GM21381 (cell line): ENCODE data around the gene HCAR1.
"Not testable (repeated sequence)": the region's sequence is repeated elsewhere in the genome, so short reads cannot be mapped to it uniquely, and the experiment has no call there.

Experiments used
- ATAC-seq: cut with Tn5 transposase; IDR thresholded peaks from one replicate; pipeline ENCODE4 v1.9.1; 2021; ENCODE audit warnings: mild to moderate bottlenecking, moderate library complexity; ENCODE audit not compliant: unreplicated experiment

Gene HCAR1

GRCh38 chr12:122722387-122722786 is 8.3 kb downstream of the HCAR1 start:
- no peak for ATAC-seq

- no peak for ATAC-seq
These were observed 9.5 kb downstream of the HCAR1 start for GRCh38 chr12:122721057-122721545.

- not testable (repeated sequence) for ATAC-seq
These were observed 14.0 kb downstream of the HCAR1 start, which contains the start of gene HCAR3 for GRCh38 chr12:122716658-122717057. TSS of gene HCAR3 (minus strand) at chr12:122716811. CDS start at chr12:122716737, 74 bp downstream.

GRCh38 chr12:122715211-122715610 is 15.4 kb downstream of the HCAR1 start:
- ATAC-seq: not testable (repeated sequence)

GRCh38 chr12:122713491-122714188 is 17.0 kb downstream of the HCAR1 start:
- ATAC-seq: not testable (repeated sequence)

- ATAC-seq: not testable (repeated sequence)
These were observed 19.4 kb downstream of the HCAR1 start for GRCh38 chr12:122711266-122711665.

GRCh38 chr12:122710341-122710740 is 20.3 kb downstream of the HCAR1 start:
- ATAC-seq: not testable (repeated sequence)

GRCh38 chr12:122709287-122709686 is 21.4 kb downstream of the HCAR1 start:
- ATAC-seq: not testable (repeated sequence)

GRCh38 chr12:122703841-122704240 is 26.8 kb downstream of the HCAR1 start:
- ATAC-seq: not testable (repeated sequence)

- not testable (repeated sequence) for ATAC-seq
These were observed 27.6 kb downstream of the HCAR1 start, which contains the start of gene HCAR2 for GRCh38 chr12:122702890-122703611. TSS of gene HCAR2 (minus strand) at chr12:122703357. CDS start at chr12:122703283, 74 bp downstream.

- not testable (repeated sequence) for ATAC-seq
These were observed 29.2 kb downstream of the HCAR1 start for GRCh38 chr12:122701481-122701880.

- ATAC-seq: not testable (repeated sequence)
These were observed 30.5 kb downstream of the HCAR1 start for GRCh38 chr12:122700038-122700710.

GRCh38 chr12:122696922-122697321 is 33.7 kb downstream of the HCAR1 start:
- not testable (repeated sequence) for ATAC-seq

- ATAC-seq: no peak
These were observed 39.1 kb downstream of the HCAR1 start for GRCh38 chr12:122691566-122691965.

GRCh38 chr12:122688291-122688690 is 42.4 kb downstream of the HCAR1 start:
- no peak for ATAC-seq

GRCh38 chr12:122687086-122687485 is 43.6 kb downstream of the HCAR1 start:
- no peak for ATAC-seq

GRCh38 chr12:122686538-122686937 is 44.1 kb downstream of the HCAR1 start:
- no peak for ATAC-seq

GRCh38 chr12:122684297-122684813 is 46.3 kb downstream of the HCAR1 start:
- ATAC-seq: no peak

GRCh38 chr12:122681814-122682213 is 48.8 kb downstream of the HCAR1 start:
- ATAC-seq: no peak

- not testable (repeated sequence) for ATAC-seq
These were observed 49.7 kb downstream of the HCAR1 start for GRCh38 chr12:122680989-122681388.

- not testable (repeated sequence) for ATAC-seq
These were observed 53.9 kb downstream of the HCAR1 start for GRCh38 chr12:122676781-122677180.
